H1 (cell line): ENCODE measurements around the gene L3MBTL1. TPM values are rescaled to one million over a fixed set of nuclear protein-coding genes. Genes with fewer than 3 reads are reported as not detected.

Experiments used
- CTCF ChIA-PET: fragments of 300-600 bp; sonication (Branson Sonifier 250); formaldehyde crosslinking; loops from one replicate; lab custom pipeline; 2021; ENCODE audit not compliant: partially characterized antibody; lab: Charles Lee
- POLR2A ChIA-PET: fragments of 300-600 bp; sonication (Branson Sonifier 250); formaldehyde crosslinking; loops from one replicate; lab custom pipeline; 2021; ENCODE audit warnings: inconsistent platforms; ENCODE audit not compliant: partially characterized antibody; lab: Charles Lee
- DNase-seq, 2 experiments: peaks; one replicate each; pipeline versions ENCODE4 v3.0.0 to v3.0.0-alpha.2; 2010 to 2022; ENCODE audit warnings: low spot score in 2 of 2, low read depth in 1 of 2, mixed read lengths in 1 of 2
- FAIRE-seq: peaks from 2 replicates; lab custom pipeline; 2011; peaks lifted over from hg19 to GRCh38; lab: Jason Lieb, UNC
- H2AFZ ChIP-seq: 2 replicates; pipeline ENCODE4 v1.8.1; 2012; ENCODE audit warnings: low read length, inconsistent platforms
- H2AK5ac ChIP-seq: 2 replicates; pipeline ENCODE4 v1.6.1; 2013; ENCODE audit warnings: low read depth, low read length
- H2BK120ac ChIP-seq: replicated peaks from 2 replicates; pipeline ENCODE3; 2013; ENCODE audit warnings: low read depth, low read length, inconsistent platforms
- H2BK12ac ChIP-seq: 2 replicates; pipeline ENCODE4 v1.6.1; 2013; ENCODE audit warnings: low read depth, low read length
- H2BK15ac ChIP-seq: 2 replicates; pipeline ENCODE4 v1.6.1; 2013; ENCODE audit warnings: low read length
- H2BK20ac ChIP-seq: 2 replicates; pipeline ENCODE4 v1.6.1; 2013; ENCODE audit warnings: low read length
- H2BK5ac ChIP-seq: 2 replicates; pipeline ENCODE4 v1.6.1; 2013; ENCODE audit warnings: low read depth, low read length
- H3K14ac ChIP-seq: 2 replicates; pipeline ENCODE4 v1.6.1; 2013; ENCODE audit warnings: inconsistent platforms; ENCODE audit not compliant: insufficient read length
- H3K18ac ChIP-seq: 2 replicates; pipeline ENCODE4 v1.6.1; 2013; ENCODE audit warnings: low read length; ENCODE audit errors: extremely low read depth
- H3K23ac ChIP-seq: 2 replicates; pipeline ENCODE4 v1.6.1; 2013; ENCODE audit warnings: inconsistent platforms; ENCODE audit not compliant: insufficient read length
- H3K23me2 ChIP-seq: 2 replicates; pipeline ENCODE4 v1.6.1; 2013; ENCODE audit warnings: low read depth, low read length
- H3K27ac ChIP-seq: 2 replicates; pipeline ENCODE4 v1.6.1; 2011; ENCODE audit warnings: low read depth, low read length, inconsistent platforms
- H3K27me3 ChIP-seq, 4 experiments: replicated peaks in 1 of 4; 1 replicate in 1 of 4; 2 replicates in 3 of 4; pipeline versions ENCODE4 v1.6.1 to v1.8.1; 2011 to 2013; ENCODE audit warnings: low read length in 3 of 4, mild to moderate bottlenecking in 3 of 4, inconsistent platforms in 2 of 4, mixed read lengths in 2 of 4, moderate library complexity in 1 of 4; ENCODE audit not compliant: control insufficient read depth in 3 of 4, insufficient read depth in 3 of 4; ENCODE audit errors: extremely low read depth in 1 of 4
- H3K36me3 ChIP-seq, 4 experiments: 2 replicates each; pipeline versions ENCODE4 v1.6.1 to v1.8.1; 2011 to 2013; ENCODE audit warnings: mild to moderate bottlenecking in 4 of 4, low read length in 3 of 4, moderate library complexity in 2 of 4, control low read depth in 1 of 4, inconsistent platforms in 1 of 4; ENCODE audit not compliant: insufficient read depth in 4 of 4, control insufficient read depth in 2 of 4
- H3K4ac ChIP-seq: replicated peaks from 2 replicates; pipeline ENCODE3; 2013; ENCODE audit warnings: low read length, low read depth, mixed read lengths, inconsistent platforms; ENCODE audit not compliant: insufficient read length
- H3K4me1 ChIP-seq, 4 experiments: replicated peaks in 1 of 4; 1 replicate in 1 of 4; 2 replicates in 3 of 4; pipeline versions ENCODE4 v1.6.1 to v1.8.1; 2011 to 2013; ENCODE audit warnings: low read length in 3 of 4, inconsistent platforms in 2 of 4, mixed read lengths in 1 of 4; ENCODE audit not compliant: insufficient read depth in 4 of 4, control insufficient read depth in 3 of 4
- H3K4me2 ChIP-seq, 2 experiments: 2 replicates each; pipeline versions ENCODE4 v1.6.1 to v1.8.1; 2011 to 2013; ENCODE audit warnings: low read depth in 2 of 2, low read length in 2 of 2, control low read depth in 1 of 2, inconsistent platforms in 1 of 2, mild to moderate bottlenecking in 1 of 2; ENCODE audit not compliant: insufficient read depth in 1 of 2
- H3K4me3 ChIP-seq, 4 experiments: fragments of 200-600, 300-600 bp in 1 of 4; sonication (generic), shearing (Covaris generic), sonication (Bioruptor Twin) in 1 of 4; 2 replicates each; pipeline versions ENCODE4 v1.5.1 to v1.8.1; 2011 to 2016; ENCODE audit warnings: low read length in 4 of 4, low read depth in 3 of 4, control low read depth in 2 of 4, inconsistent platforms in 2 of 4, mild to moderate bottlenecking in 2 of 4, mixed read lengths in 1 of 4, moderate library complexity in 1 of 4; ENCODE audit not compliant: insufficient read depth in 2 of 4; ENCODE audit errors: extremely low read depth in 1 of 4
- H3K56ac ChIP-seq: replicated peaks from 2 replicates; pipeline ENCODE3; 2013; ENCODE audit warnings: low read depth, mild to moderate bottlenecking, mixed read lengths, low read length, inconsistent platforms; ENCODE audit not compliant: insufficient read length
- H3K79me1 ChIP-seq: 2 replicates; pipeline ENCODE4 v1.6.1; 2013; ENCODE audit warnings: low read depth, low read length, control low read depth
- H3K79me2 ChIP-seq, 2 experiments: 2 replicates each; pipeline versions ENCODE4 v1.6.1 to v1.8.1; 2012 to 2013; ENCODE audit warnings: low read length in 2 of 2, mild to moderate bottlenecking in 2 of 2, inconsistent platforms in 1 of 2; ENCODE audit not compliant: insufficient read depth in 2 of 2, control insufficient read depth in 1 of 2
- H3K9ac ChIP-seq, 4 experiments: replicated peaks in 1 of 4; 1 replicate in 1 of 4; 2 replicates in 3 of 4; pipeline versions ENCODE4 v1.6.1 to v1.8.1; 2011 to 2013; ENCODE audit warnings: low read depth in 3 of 4, low read length in 3 of 4, control low read depth in 2 of 4, mild to moderate bottlenecking in 2 of 4, moderate library complexity in 2 of 4, inconsistent platforms in 1 of 4; ENCODE audit errors: extremely low read depth in 1 of 4
- H3K9me3 ChIP-seq, 2 experiments: 2 replicates each; pipeline versions ENCODE4 v1.6.1 to v1.8.1; 2012 to 2013; ENCODE audit warnings: mild to moderate bottlenecking in 2 of 2, moderate library complexity in 2 of 2, control low read depth in 1 of 2, inconsistent platforms in 1 of 2, low read depth in 1 of 2, low read length in 1 of 2, mixed read lengths in 1 of 2; ENCODE audit not compliant: insufficient read depth in 2 of 2
- H4K20me1 ChIP-seq, 2 experiments: replicated peaks in 1 of 2; 2 replicates each; pipeline versions ENCODE3 to v1.8.1; 2011 to 2013; ENCODE audit warnings: inconsistent platforms in 2 of 2, low read length in 2 of 2, mild to moderate bottlenecking in 1 of 2; ENCODE audit not compliant: insufficient read depth in 2 of 2, control insufficient read depth in 1 of 2
- H4K5ac ChIP-seq: 2 replicates; pipeline ENCODE4 v1.6.1; 2013; ENCODE audit warnings: low read length, low read depth, mixed read lengths, inconsistent platforms; ENCODE audit not compliant: insufficient read length
- H4K8ac ChIP-seq: 2 replicates; pipeline ENCODE4 v1.8.0; 2013; ENCODE audit warnings: mild to moderate bottlenecking, moderate library complexity, low read length, inconsistent platforms; ENCODE audit not compliant: insufficient read depth; ENCODE audit errors: extremely low read depth
- H4K91ac ChIP-seq: replicated peaks from 2 replicates; pipeline ENCODE3; 2013; ENCODE audit warnings: low read length, mixed read lengths, inconsistent platforms; ENCODE audit not compliant: insufficient read length
- PHF8 ChIP-seq: fragments of 200-600 bp; sonication (generic); conservative IDR thresholded peaks from 2 replicates; pipeline ENCODE4 v1.7.1; 2012; ENCODE audit warnings: low read depth, mild to moderate bottlenecking, inconsistent platforms, low read length, moderate library complexity
- SIX5 ChIP-seq: IDR thresholded peaks from 2 replicates; pipeline ENCODE4 v1.6.1; 2011; ENCODE audit warnings: mild to moderate bottlenecking, low read depth, low read length
- TAF1 ChIP-seq: IDR thresholded peaks from 2 replicates; pipeline ENCODE4 v1.6.1; 2011; ENCODE audit warnings: mild to moderate bottlenecking, low read depth, low read length
- WGBS, 2 experiments: shearing (Covaris generic) in 1 of 2; methylation state at CpG; one replicate each; pipeline versions ENCODE4 v1.1.6 to v1.1.7; 2013 to 2015; ENCODE audit warnings: low lambda C conversion rate in 2 of 2, mixed read lengths in 2 of 2, inconsistent platforms in 1 of 2, low coverage in 1 of 2, missing lambda C conversion rate in 1 of 2; ENCODE audit not compliant: insufficient replicate concordance in 2 of 2, insufficient coverage in 1 of 2, insufficient read length in 1 of 2; ENCODE audit errors: extremely low coverage in 1 of 2, missing lambda C conversion rate in 1 of 2; 5-methylcytosine and 5-hydroxymethylcytosine counted together
- polyA plus RNA-seq, 7 experiments: library from polyadenylated mRNA; depleted of rRNA in 3 of 7; stranded (reverse) in 5 of 7; unstranded in 2 of 7; fragments of >200 nt in 5 of 7; fragments of 200-250 nt in 2 of 7; gene quantifications; 1 replicate in 5 of 7; 2 replicates in 1 of 7; 4 replicates in 1 of 7; pipeline versions ENCODE4 v1.2.1 to v1.2.3, GENCODE V29; 2011 to 2013; ENCODE audit warnings: missing spikeins in 2 of 7, mixed read lengths in 2 of 7
- total RNA-seq: library from RNA; stranded (reverse); fragmentation: NEBNext Ultra II Directional; extraction: Animal tissue kit (Norgen Biotek cat#: 25700); gene quantifications from 2 replicates; pipeline ENCODE4 v1.2.1, GENCODE V29; 2021
- TF ChIP-seq, protein P1 (sequence below): IDR thresholded peaks from 2 replicates; pipeline ENCODE4 v1.6.1; 2011; ENCODE audit warnings: low read depth, mild to moderate bottlenecking, low read length; ENCODE audit not compliant: insufficient read depth

The L3MBTL1 gene
- total and polyA plus RNA-seq, 2 of the 8 experiments (the other 6 are each of a cell fraction or from before 2014, with no cell fraction given): 11.9 to 17.0 TPM

DNA sequence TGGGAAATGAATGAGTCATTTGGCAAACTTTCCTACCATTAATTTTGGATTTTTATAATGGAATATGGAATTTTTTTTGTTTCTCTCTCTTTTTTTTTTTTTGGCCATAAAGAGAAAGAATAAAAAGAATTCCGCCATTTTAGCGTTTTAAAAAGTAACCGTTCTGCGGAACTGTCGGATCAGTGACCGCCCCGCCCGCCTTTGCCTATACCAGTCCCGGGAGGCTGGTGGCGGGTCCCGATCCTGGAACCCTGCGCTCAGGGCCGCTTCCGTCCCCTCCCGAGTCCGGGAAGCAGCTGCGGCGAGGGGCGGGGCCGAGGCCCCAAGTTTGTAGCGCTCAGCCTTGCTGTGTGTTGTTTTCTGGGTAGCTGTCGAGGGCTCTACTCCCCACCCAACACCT, 609 bp downstream of the L3MBTL1 start:
- Histone ChIP-seq H3K27me3 (peaks cover 4 to 18% (median 12%) of the 10 kb centered on the region in 4 experiments), H3K4me3 (peak overlapping the region; percentile 60 to 79 (median 62)), H3K9me3 (no peaks in the 10 kb centered on the region), H2AK5ac (no peak overlapping the region), H3K56ac (no peak overlapping the region), H3K18ac (no peak overlapping the region), H3K14ac (no peak overlapping the region), H4K20me1 (no peaks in the 10 kb centered on the region), H4K91ac (no peak overlapping the region), H2BK15ac (no peak overlapping the region), H4K8ac (no peak overlapping the region), H2BK5ac (no peak overlapping the region), H3K9ac (no peak overlapping the region), H3K4me1 (peaks cover 2 to 5% (median 5%) of the 10 kb centered on the region in 4 experiments; a peak in 6 of 7 replicates), H3K23ac (no peak overlapping the region), H3K23me2 (peaks cover 4% of the 10 kb centered on the region; the same call in 1 of the 2 replicates), H2BK12ac (no peak overlapping the region), H3K79me2 (no peaks in the 10 kb centered on the region), H2BK20ac (no peak overlapping the region), H4K5ac (no peak overlapping the region), H2AFZ (no peak overlapping the region), H3K27ac (no peak overlapping the region), H2BK120ac (no peak overlapping the region), H3K4ac (no peak overlapping the region), H3K36me3 (no peaks in the 10 kb centered on the region), H3K4me2 (peak overlapping the region; percentile 57 to 84), H3K79me1 (no peaks in the 10 kb centered on the region)
- ChIA-PET POLR2A (interaction anchor here (0.8 to 3.9 kb wide), 15 partner anchors 11 to 160 kb away, joined by 3 to 72 read pairs (median 4); partner anchors contain the start of genes IFT52 and SRSF6), CTCF (interaction anchor here (0.5 to 2.0 kb wide), 9 partner anchors 19 to 484 kb away, joined by 3 to 12 read pairs (median 5); no protein-coding TSS in a partner anchor)
- DNase-seq: peak in 1 of 2 experiments; percentile 73
- WGBS, 2 experiments: 7% methylated on average over 19 of the region's 22 CpGs; no CpG with 5 or more reads in 1 of the 2 experiments
- no peak for TF ChIP-seq TAF1
- 0 out of 2 replicates have a peak, but pooled peaks have one; percentile 11 for TF ChIP-seq PHF8
- no peak for TF ChIP-seq SIX5
- TF ChIP-seq, protein P1, sequence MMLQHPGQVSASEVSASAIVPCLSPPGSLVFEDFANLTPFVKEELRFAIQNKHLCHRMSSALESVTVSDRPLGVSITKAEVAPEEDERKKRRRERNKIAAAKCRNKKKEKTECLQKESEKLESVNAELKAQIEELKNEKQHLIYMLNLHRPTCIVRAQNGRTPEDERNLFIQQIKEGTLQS: no peak
- FAIRE-seq: no peak
